HUES48 (cell line): ENCODE measurements around the gene BICDL2.

Source experiments
- H3K27ac ChIP-seq: one replicate; pipeline ENCODE4 v1.7.0; 2013; ENCODE audit warnings: low read depth, low read length, inconsistent platforms
- H3K27me3 ChIP-seq: 2 replicates; pipeline ENCODE4 v1.6.1; 2013; ENCODE audit warnings: mild to moderate bottlenecking, low read length; ENCODE audit not compliant: control insufficient read depth, insufficient read depth
- H3K36me3 ChIP-seq: 2 replicates; pipeline ENCODE4 v1.6.1; 2013; ENCODE audit warnings: low read length; ENCODE audit not compliant: control insufficient read depth, insufficient read depth
- H3K4me1 ChIP-seq: 2 replicates; pipeline ENCODE4 v1.6.1; 2013; ENCODE audit warnings: mild to moderate bottlenecking, low read length; ENCODE audit not compliant: control insufficient read depth, insufficient read depth
- H3K4me3 ChIP-seq: 2 replicates; pipeline ENCODE4 v1.5.1; 2013; ENCODE audit warnings: mild to moderate bottlenecking, low read depth, low read length
- H3K9ac ChIP-seq: 2 replicates; pipeline ENCODE4 v1.6.1; 2013; ENCODE audit warnings: mild to moderate bottlenecking, low read depth, low read length, moderate library complexity
- H3K9me3 ChIP-seq: 2 replicates; pipeline ENCODE4 v1.6.1; 2013; ENCODE audit warnings: low read length; ENCODE audit not compliant: control insufficient read depth, insufficient read depth

The BICDL2 gene

GRCh38 chr16:3007957-3008689 lies 28.6 kb downstream of the BICDL2 start:
- Histone ChIP-seq H3K27me3 (0 out of 2 replicates have a peak, but pooled peaks cover 7% of the 10 kb centered on the region), H3K4me3 (peak overlapping the region; percentile 56), H3K27ac (peak overlapping the region; percentile 98), H3K9me3 (no peaks in the 10 kb centered on the region), H3K36me3 (no peaks in the 10 kb centered on the region; the same call in 1 of the 2 replicates), H3K4me1 (peaks cover 62% of the 10 kb centered on the region), H3K9ac (peak overlapping the region; percentile 81)

- peak overlapping the region; percentile 56 for H3K4me3 ChIP-seq
- peak overlapping the region; percentile 81 for H3K9ac ChIP-seq
Measured at GRCh38 chr16:3007059-3007956, 29.4 kb downstream of the BICDL2 start.

GRCh38 chr16:3004781-3005284 lies 31.9 kb downstream of the BICDL2 start:
- peaks cover 39% of the 10 kb centered on the region for H3K4me1 ChIP-seq
- H3K27me3 ChIP-seq, result no peaks in the 10 kb centered on the region
- peak overlapping the region; percentile 71 for H3K27ac ChIP-seq
- peak overlapping the region; percentile 56 for H3K4me3 ChIP-seq
- H3K9me3 ChIP-seq, result no peaks in the 10 kb centered on the region
- no peaks in the 10 kb centered on the region; the same call in 1 of the 2 replicates for H3K36me3 ChIP-seq
- no peak overlapping the region for H3K9ac ChIP-seq

More at GRCh38 chr16:3007059-3007956, 29.4 kb downstream of the BICDL2 start:
- H3K27me3 ChIP-seq, result 0 out of 2 replicates have a peak, but pooled peaks cover 7% of the 10 kb centered on the region
- peaks cover 56% of the 10 kb centered on the region for H3K4me1 ChIP-seq
- no peaks in the 10 kb centered on the region for H3K9me3 ChIP-seq
- peak overlapping the region; percentile 98 for H3K27ac ChIP-seq
- H3K36me3 ChIP-seq, result no peaks in the 10 kb centered on the region; the same call in 1 of the 2 replicates

- Histone ChIP-seq H3K9ac (no peak overlapping the region), H3K4me3 (peak overlapping the region; percentile 47; the same call in 1 of the 2 replicates), H3K27ac (no peak overlapping the region), H3K9me3 (no peaks in the 10 kb centered on the region), H3K27me3 (no peaks in the 10 kb centered on the region), H3K4me1 (peaks cover 34% of the 10 kb centered on the region), H3K36me3 (no peaks in the 10 kb centered on the region; the same call in 1 of the 2 replicates)
Measured at GRCh38 chr16:3004319-3004718, 32.4 kb downstream of the BICDL2 start.

GRCh38 chr16:3003582-3004270 lies 33.0 kb downstream of the BICDL2 start:
- H3K4me1 ChIP-seq, result peaks cover 28% of the 10 kb centered on the region
- H3K4me3 ChIP-seq, result no peak overlapping the region; the same call in 1 of the 2 replicates
- H3K27me3 ChIP-seq, result no peaks in the 10 kb centered on the region
- H3K36me3 ChIP-seq, result no peaks in the 10 kb centered on the region; the same call in 1 of the 2 replicates
- H3K9ac ChIP-seq, result no peak overlapping the region
- no peak overlapping the region for H3K27ac ChIP-seq
- H3K9me3 ChIP-seq, result no peaks in the 10 kb centered on the region

GRCh38 chr16:3001316-3001715 lies 35.4 kb downstream of the BICDL2 start:
- Histone ChIP-seq H3K27ac (no peak overlapping the region), H3K9me3 (no peaks in the 10 kb centered on the region), H3K4me3 (no peak overlapping the region), H3K36me3 (no peaks in the 10 kb centered on the region), H3K27me3 (no peaks in the 10 kb centered on the region), H3K4me1 (peaks cover 12% of the 10 kb centered on the region), H3K9ac (no peak overlapping the region)

- Histone ChIP-seq H3K9ac (no peak overlapping the region), H3K27me3 (no peaks in the 10 kb centered on the region), H3K27ac (no peak overlapping the region), H3K4me3 (no peak overlapping the region), H3K9me3 (no peaks in the 10 kb centered on the region), H3K4me1 (peaks cover 5% of the 10 kb centered on the region; the same call in 1 of the 2 replicates), H3K36me3 (no peaks in the 10 kb centered on the region)
Measured at GRCh38 chr16:3000540-3000939, 36.2 kb downstream of the BICDL2 start.

GRCh38 chr16:2999929-3000328 lies 36.8 kb downstream of the BICDL2 start:
- Histone ChIP-seq H3K9me3 (no peaks in the 10 kb centered on the region), H3K36me3 (no peaks in the 10 kb centered on the region), H3K27ac (no peak overlapping the region), H3K4me3 (no peak overlapping the region), H3K27me3 (no peaks in the 10 kb centered on the region), H3K4me1 (peaks cover 5% of the 10 kb centered on the region; the same call in 1 of the 2 replicates), H3K9ac (no peak overlapping the region)

GRCh38 chr16:2996298-2996697 lies 40.4 kb downstream of the BICDL2 start:
- Histone ChIP-seq H3K4me1 (0 out of 2 replicates have a peak, but pooled peaks cover 5% of the 10 kb centered on the region), H3K36me3 (no peaks in the 10 kb centered on the region), H3K27ac (no peak overlapping the region), H3K9me3 (no peaks in the 10 kb centered on the region), H3K9ac (no peak overlapping the region), H3K4me3 (no peak overlapping the region), H3K27me3 (no peaks in the 10 kb centered on the region)

- no peak overlapping the region for H3K9ac ChIP-seq
- H3K4me3 ChIP-seq, result no peak overlapping the region
- H3K36me3 ChIP-seq, result no peaks in the 10 kb centered on the region
- H3K9me3 ChIP-seq, result no peaks in the 10 kb centered on the region
- no peaks in the 10 kb centered on the region for H3K27me3 ChIP-seq
- no peak overlapping the region for H3K27ac ChIP-seq
- H3K4me1 ChIP-seq, result peaks cover 20% of the 10 kb centered on the region
Measured at GRCh38 chr16:2992383-2993081, 44.2 kb downstream of the BICDL2 start.
